ENCODE data around the gene RBMS3. TPM values are rescaled to one million over a fixed set of nuclear protein-coding genes. Genes with fewer than 3 reads are reported as not detected.

Gene RBMS3
- total RNA-seq, 1 experiment from 2014 or later, result 0.42 TPM

DNA sequence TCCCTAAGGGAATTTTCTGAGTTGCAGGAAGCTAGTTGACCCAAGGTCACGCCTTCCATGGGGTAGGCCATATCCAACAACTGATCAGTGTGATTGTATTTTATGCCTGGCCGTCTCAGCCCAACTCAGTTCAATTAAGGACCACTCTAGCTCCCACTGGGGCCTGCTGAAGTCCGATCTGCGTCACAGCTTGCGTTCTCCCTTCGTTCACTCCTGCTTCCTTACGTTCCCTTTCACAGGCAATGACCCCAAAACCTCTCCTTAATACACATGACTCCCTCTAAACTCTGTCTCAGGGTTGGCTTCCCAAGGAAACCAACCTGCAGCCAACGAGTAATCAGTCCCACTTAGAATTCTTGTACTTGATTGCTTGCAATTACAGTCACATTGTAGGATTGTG is 428.0 kb downstream of the RBMS3 start:
- intact Hi-C loops (cut with micrococcal nuclease), result no loop called here
- TF ChIP-seq, protein P1, sequence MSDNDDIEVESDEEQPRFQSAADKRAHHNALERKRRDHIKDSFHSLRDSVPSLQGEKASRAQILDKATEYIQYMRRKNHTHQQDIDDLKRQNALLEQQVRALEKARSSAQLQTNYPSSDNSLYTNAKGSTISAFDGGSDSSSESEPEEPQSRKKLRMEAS (IDR thresholded peaks at IDR 0.05), result no peak
- no peak for TF ChIP-seq ZBTB33 (IDR thresholded peaks at IDR 0.05; ENCODE audit: extremely low read depth, insufficient replicate concordance, low read length)
- TF ChIP-seq CTCF (IDR thresholded peaks at IDR 0.05 in 2 of 3, conservative IDR thresholded peaks at IDR 0.05 in 1 of 3; ENCODE audit: borderline replicate concordance in 1 of 3, insufficient read depth in 1 of 3, low read depth in 2 of 3, low read length in 2 of 3), result no peak
- no peak for TF ChIP-seq POLR2A (IDR thresholded peaks at IDR 0.05; ENCODE audit: borderline replicate concordance, extremely low read depth, insufficient read depth, insufficient read length)
- no peak for TF ChIP-seq CBX3 (IDR thresholded peaks at IDR 0.05; ENCODE audit: low read depth)
- TF ChIP-seq, protein P2, sequence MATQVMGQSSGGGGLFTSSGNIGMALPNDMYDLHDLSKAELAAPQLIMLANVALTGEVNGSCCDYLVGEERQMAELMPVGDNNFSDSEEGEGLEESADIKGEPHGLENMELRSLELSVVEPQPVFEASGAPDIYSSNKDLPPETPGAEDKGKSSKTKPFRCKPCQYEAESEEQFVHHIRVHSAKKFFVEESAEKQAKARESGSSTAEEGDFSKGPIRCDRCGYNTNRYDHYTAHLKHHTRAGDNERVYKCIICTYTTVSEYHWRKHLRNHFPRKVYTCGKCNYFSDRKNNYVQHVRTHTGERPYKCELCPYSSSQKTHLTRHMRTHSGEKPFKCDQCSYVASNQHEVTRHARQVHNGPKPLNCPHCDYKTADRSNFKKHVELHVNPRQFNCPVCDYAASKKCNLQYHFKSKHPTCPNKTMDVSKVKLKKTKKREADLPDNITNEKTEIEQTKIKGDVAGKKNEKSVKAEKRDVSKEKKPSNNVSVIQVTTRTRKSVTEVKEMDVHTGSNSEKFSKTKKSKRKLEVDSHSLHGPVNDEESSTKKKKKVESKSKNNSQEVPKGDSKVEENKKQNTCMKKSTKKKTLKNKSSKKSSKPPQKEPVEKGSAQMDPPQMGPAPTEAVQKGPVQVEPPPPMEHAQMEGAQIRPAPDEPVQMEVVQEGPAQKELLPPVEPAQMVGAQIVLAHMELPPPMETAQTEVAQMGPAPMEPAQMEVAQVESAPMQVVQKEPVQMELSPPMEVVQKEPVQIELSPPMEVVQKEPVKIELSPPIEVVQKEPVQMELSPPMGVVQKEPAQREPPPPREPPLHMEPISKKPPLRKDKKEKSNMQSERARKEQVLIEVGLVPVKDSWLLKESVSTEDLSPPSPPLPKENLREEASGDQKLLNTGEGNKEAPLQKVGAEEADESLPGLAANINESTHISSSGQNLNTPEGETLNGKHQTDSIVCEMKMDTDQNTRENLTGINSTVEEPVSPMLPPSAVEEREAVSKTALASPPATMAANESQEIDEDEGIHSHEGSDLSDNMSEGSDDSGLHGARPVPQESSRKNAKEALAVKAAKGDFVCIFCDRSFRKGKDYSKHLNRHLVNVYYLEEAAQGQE (IDR thresholded peaks at IDR 0.05; ENCODE audit: low read depth), result no peak
- no peak for TF ChIP-seq EGR1 (IDR thresholded peaks at IDR 0.05; ENCODE audit: low read depth)
- TF ChIP-seq ZFX (IDR thresholded peaks at IDR 0.05), result no peak
- no peak for TF ChIP-seq SRF (IDR thresholded peaks at IDR 0.05; ENCODE audit: low read depth)
- TF ChIP-seq YY1 (IDR thresholded peaks at IDR 0.05; ENCODE audit: extremely low read depth, insufficient replicate concordance, low read depth, low read length), result no peak
- no peak for TF ChIP-seq EZH2phosphoT487 (IDR thresholded peaks at IDR 0.05; ENCODE audit: borderline replicate concordance)
- TF ChIP-seq JUND (IDR thresholded peaks at IDR 0.05), result no peak
- no peak for TF ChIP-seq ZNF274 (IDR thresholded peaks at IDR 0.05; ENCODE audit: low read depth, low read length)
- no peak for TF ChIP-seq ELF1 (IDR thresholded peaks at IDR 0.05; ENCODE audit: borderline replicate concordance, low read depth)
- TF ChIP-seq, protein P3, sequence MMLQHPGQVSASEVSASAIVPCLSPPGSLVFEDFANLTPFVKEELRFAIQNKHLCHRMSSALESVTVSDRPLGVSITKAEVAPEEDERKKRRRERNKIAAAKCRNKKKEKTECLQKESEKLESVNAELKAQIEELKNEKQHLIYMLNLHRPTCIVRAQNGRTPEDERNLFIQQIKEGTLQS (IDR thresholded peaks at IDR 0.05), result no peak
- no peak for TF ChIP-seq EZH2 (IDR thresholded peaks at IDR 0.05)
- no peak for TF ChIP-seq FOSL1 (IDR thresholded peaks at IDR 0.05; ENCODE audit: low read depth)
- no peak for TF ChIP-seq RAD21 (IDR thresholded peaks at IDR 0.05; ENCODE audit: low read depth)
- BruUV-seq (replicated peaks), result no TSS peak
- Histone ChIP-seq H3K4me1 (ENCODE audit: control insufficient read depth in 1 of 2, insufficient read depth in 2 of 2, low read length in 2 of 2) (no peaks in the 10 kb centered on the region), H3K9me2 (ENCODE audit: insufficient read depth) (no peaks in the 10 kb centered on the region), H3K27me3 (ENCODE audit: insufficient read depth, low read length) (no peaks in the 10 kb centered on the region), H3K79me2 (ENCODE audit: insufficient read depth, low read length) (no peaks in the 10 kb centered on the region), H4K20me1 (ENCODE audit: insufficient read depth) (no peaks in the 10 kb centered on the region), H3K9me3 (ENCODE audit: control insufficient read depth in 1 of 2, insufficient read depth in 1 of 2, low read depth in 1 of 2, low read length in 2 of 2) (no peaks in the 10 kb centered on the region), H3K4me3 (replicated peaks in 1 of 2; ENCODE audit: low read depth in 1 of 2, low read length in 2 of 2) (no peak overlapping the region), H2AFZ (ENCODE audit: low read depth, low read length, poor library complexity, severe bottlenecking) (no peak overlapping the region), H3K9ac (ENCODE audit: low read length) (no peak overlapping the region), H3K36me3 (ENCODE audit: control insufficient read depth in 1 of 2, insufficient read depth in 2 of 2, low read length in 2 of 2) (no peaks in the 10 kb centered on the region), H3K27ac (ENCODE audit: low read depth, low read length) (no peak overlapping the region), H3K4me2 (ENCODE audit: low read length) (no peak overlapping the region)
- ChIA-PET CTCF (no interaction called here), RAD21 (ENCODE audit: low non-redundant PET in 1 of 2, low total read pairs in 2 of 2, uncharacterized antibody in 2 of 2, unreplicated experiment in 2 of 2) (no interaction called here), POLR2A (no interaction called here)
- no peak for DNase-seq (ENCODE audit: low read depth, low spot score)
- ATAC-seq, result no peak

All from HCT116 (cell line).